Caco-2 (cell line): ENCODE measurements around the gene ATP13A5. TPM values are rescaled to one million over a fixed set of nuclear protein-coding genes. Genes with fewer than 3 reads are reported as not detected.

ENCODE experiments used
- BruUV-seq: library from RNA; stranded (reverse); fragments of 400-500 nt; replicated peaks from 2 replicates; lab custom pipeline; 2021; lab: Mats Ljungman, UMichigan
- CTCF ChIA-PET: fragments of 300-600 bp; sonication (Branson Sonifier 250); formaldehyde crosslinking; loops from one replicate; lab custom pipeline; 2022; ENCODE audit warnings: antibody characterized with exemption; lab: Charles Lee
- POLR2A ChIA-PET: fragments of 300-600 bp; sonication (Branson Sonifier 250); formaldehyde crosslinking; loops from one replicate; lab custom pipeline; 2022; ENCODE audit warnings: antibody characterized with exemption; lab: Charles Lee
- DNase-seq, 2 experiments: peaks; one replicate each; pipeline versions ENCODE4 v3.0.0 to v3.0.0-alpha.2; 2020 to 2022
- H3K27me3 ChIP-seq: replicated peaks from 2 replicates; pipeline ENCODE4 v1.6.0; 2011; ENCODE audit warnings: low read length; ENCODE audit not compliant: control insufficient read depth, insufficient read depth
- H3K36me3 ChIP-seq: 2 replicates; pipeline ENCODE4 v1.5.1; 2011; ENCODE audit warnings: low read length; ENCODE audit not compliant: control insufficient read depth, insufficient read depth
- H3K4me1 ChIP-seq: fragments of 250-450 bp; sonication (Bioruptor Pico); 2 replicates; pipeline ENCODE4 v1.5.1; 2020; ENCODE audit warnings: mild to moderate bottlenecking
- H3K4me3 ChIP-seq: 2 replicates; pipeline ENCODE4 v1.5.1; 2011; ENCODE audit warnings: low read depth, mild to moderate bottlenecking, control low read depth, low read length
- H3K9me3 ChIP-seq: fragments of 250-450 bp; sonication (Bioruptor Pico); 2 replicates; pipeline ENCODE4 v1.5.1; 2020; ENCODE audit warnings: mild to moderate bottlenecking, moderate library complexity
- H3K27ac Mint-ChIP-seq: one replicate; pipeline ENCODE4 v1.8.0; 2022; ENCODE audit warnings: mixed read lengths; ENCODE audit not compliant: unreplicated experiment
- H3K27me3 Mint-ChIP-seq: one replicate; pipeline ENCODE4 v1.8.0; 2022; ENCODE audit warnings: mixed read lengths; ENCODE audit not compliant: insufficient read depth, unreplicated experiment
- H3K36me3 Mint-ChIP-seq: one replicate; pipeline ENCODE4 v1.8.0; 2022; ENCODE audit warnings: mild to moderate bottlenecking, mixed read lengths; ENCODE audit not compliant: insufficient read depth, unreplicated experiment
- H3K4me1 Mint-ChIP-seq: one replicate; pipeline ENCODE4 v1.8.0; 2022; ENCODE audit warnings: low read depth, mixed read lengths; ENCODE audit not compliant: unreplicated experiment
- H3K4me3 Mint-ChIP-seq: one replicate; pipeline ENCODE4 v1.8.0; 2022; ENCODE audit warnings: mild to moderate bottlenecking, moderate library complexity, mixed read lengths; ENCODE audit not compliant: unreplicated experiment
- H3K9me3 Mint-ChIP-seq: one replicate; pipeline ENCODE4 v1.8.0; 2022; ENCODE audit warnings: mixed read lengths; ENCODE audit not compliant: unreplicated experiment
- CTCF ChIP-seq, 2 experiments: fragments of 200-600 bp in 1 of 2; IDR thresholded peaks; 1 replicate in 1 of 2; 2 replicates in 1 of 2; pipeline versions ENCODE4 v1.5.1 to v1.8.0; 2011 to 2022; ENCODE audit warnings: antibody characterized with exemption in 1 of 2, control low read depth in 1 of 2, inconsistent platforms in 1 of 2, low read depth in 1 of 2, low read length in 1 of 2, mild to moderate bottlenecking in 1 of 2, moderate library complexity in 1 of 2; ENCODE audit not compliant: insufficient read depth in 1 of 2, severe bottlenecking in 1 of 2, unreplicated experiment in 1 of 2
- intact Hi-C: fragments of 100-400 bp; cut with micrococcal nuclease; formaldehyde crosslinking; loops from one replicate; pipeline ENCODE4 v1.10.0; 2022; ENCODE audit not compliant: unreplicated experiment
- total RNA-seq: library from RNA; stranded (reverse); gene quantifications from 2 replicates; pipeline ENCODE4 v1.2.3, GENCODE V29; 2022

ATP13A5 gene
- total RNA-seq, 1 experiment from 2014 or later = not detected

GRCh38 chr3:193297421-193297820 lies 81.1 kb downstream of the ATP13A5 start:
- no peak for DNase-seq
- no peak overlapping the region for H3K27ac Mint-ChIP-seq
- Histone ChIP-seq H3K27me3 (no peaks in the 10 kb centered on the region), H3K9me3 (no peaks in the 10 kb centered on the region), H3K4me3 (no peak overlapping the region), H3K36me3 (no peaks in the 10 kb centered on the region), H3K4me1 (no peaks in the 10 kb centered on the region)
- peaks cover 17% of the 10 kb centered on the region for H3K9me3 Mint-ChIP-seq
- H3K4me3 Mint-ChIP-seq = no peak overlapping the region
- H3K27me3 Mint-ChIP-seq = peaks cover 7% of the 10 kb centered on the region
- intact Hi-C loops = no loop called here
- H3K4me1 Mint-ChIP-seq = no peaks in the 10 kb centered on the region
- no peaks in the 10 kb centered on the region for H3K36me3 Mint-ChIP-seq
- ChIA-PET POLR2A (no interaction called here), CTCF (no interaction called here)
- TF ChIP-seq CTCF (IDR thresholded peaks at IDR 0.05; ENCODE audit: insufficient read depth in 1 of 2, low read depth in 1 of 2, low read length in 1 of 2, severe bottlenecking in 1 of 2, unreplicated experiment in 1 of 2) = no peak
- BruUV-seq = no TSS peak

GRCh38 chr3:193295985-193296384 lies 82.6 kb downstream of the ATP13A5 start:
- Histone ChIP-seq H3K27me3 (no peaks in the 10 kb centered on the region), H3K9me3 (no peaks in the 10 kb centered on the region), H3K4me3 (no peak overlapping the region), H3K4me1 (no peaks in the 10 kb centered on the region), H3K36me3 (no peaks in the 10 kb centered on the region)
- Mint-ChIP-seq H3K27ac (no peak overlapping the region), H3K36me3 (no peaks in the 10 kb centered on the region), H3K9me3 (peaks cover 17% of the 10 kb centered on the region), H3K4me3 (no peak overlapping the region), H3K4me1 (no peaks in the 10 kb centered on the region), H3K27me3 (peaks cover 7% of the 10 kb centered on the region)
- DNase-seq = no peak
- CTCF ChIA-PET = no interaction called here
- intact Hi-C loops = no loop called here
- POLR2A ChIA-PET = no interaction called here
- BruUV-seq = no TSS peak
- no peak for TF ChIP-seq CTCF (IDR thresholded peaks at IDR 0.05; ENCODE audit: insufficient read depth in 1 of 2, low read depth in 1 of 2, low read length in 1 of 2, severe bottlenecking in 1 of 2, unreplicated experiment in 1 of 2)

- no peaks in the 10 kb centered on the region for H3K36me3 Mint-ChIP-seq
- ChIA-PET POLR2A (no interaction called here), CTCF (no interaction called here)
- Histone ChIP-seq H3K27me3 (no peaks in the 10 kb centered on the region), H3K36me3 (no peaks in the 10 kb centered on the region), H3K9me3 (no peaks in the 10 kb centered on the region), H3K4me1 (no peaks in the 10 kb centered on the region), H3K4me3 (no peak overlapping the region)
- H3K4me1 Mint-ChIP-seq = no peaks in the 10 kb centered on the region
- no TSS peak for BruUV-seq
- TF ChIP-seq CTCF (IDR thresholded peaks at IDR 0.05; ENCODE audit: insufficient read depth in 1 of 2, low read depth in 1 of 2, low read length in 1 of 2, severe bottlenecking in 1 of 2, unreplicated experiment in 1 of 2) = no peak
- peaks cover 5% of the 10 kb centered on the region for H3K27me3 Mint-ChIP-seq
- no peak overlapping the region for H3K4me3 Mint-ChIP-seq
- H3K27ac Mint-ChIP-seq = no peak overlapping the region
- intact Hi-C loops = no loop called here
- DNase-seq = no peak
- peaks cover 17% of the 10 kb centered on the region for H3K9me3 Mint-ChIP-seq
Observed at GRCh38 chr3:193292386-193292785, 86.2 kb downstream of the ATP13A5 start.
